H1 (cell line): ENCODE measurements around the gene KLHL2. TPM values are rescaled to one million over a fixed set of nuclear protein-coding genes. Genes with fewer than 3 reads are reported as not detected.

Experiments
- ASH2L ChIP-seq: fragments of 200-600, 300-600 bp; sonication (generic); IDR thresholded peaks from one replicate; pipeline ENCODE4 v1.7.1; 2017; ENCODE audit warnings: low read length
- ATF2 ChIP-seq: IDR thresholded peaks from 2 replicates; pipeline ENCODE4 v1.6.1; 2012; ENCODE audit warnings: low read length, inconsistent platforms
- CHD7 ChIP-seq: fragments of 300-600 bp; sonication (generic); IDR thresholded peaks from 2 replicates; pipeline ENCODE4 v1.7.1; 2012; ENCODE audit warnings: low read length, moderate library complexity, mild to moderate bottlenecking, inconsistent platforms; ENCODE audit not compliant: insufficient replicate concordance
- CTBP2 ChIP-seq: IDR thresholded peaks from 2 replicates; pipeline ENCODE4 v1.7.0; 2011; ENCODE audit warnings: borderline replicate concordance, mild to moderate bottlenecking, moderate library complexity, mixed read lengths, low read length; ENCODE audit not compliant: insufficient read depth, insufficient read length
- KDM1A ChIP-seq: fragments of 200-600, 300-600 bp; sonication (generic); IDR thresholded peaks from 2 replicates; pipeline ENCODE4 v1.7.1; 2016; ENCODE audit warnings: mild to moderate bottlenecking, low read length, borderline replicate concordance
- SUZ12 ChIP-seq: fragments of 200-600 bp; sonication (generic); IDR thresholded peaks from 2 replicates; pipeline ENCODE4 v1.6.1; 2012; ENCODE audit warnings: mild to moderate bottlenecking, inconsistent platforms, low read length, moderate library complexity, mixed read lengths
- TAF1 ChIP-seq: IDR thresholded peaks from 2 replicates; pipeline ENCODE4 v1.6.1; 2011; ENCODE audit warnings: mild to moderate bottlenecking, low read depth, low read length
- TEAD4 ChIP-seq: IDR thresholded peaks from 2 replicates; pipeline ENCODE4 v1.6.1; 2012; ENCODE audit warnings: low read depth, low read length, inconsistent platforms, mixed read lengths
- polyA plus RNA-seq, 7 experiments: library from polyadenylated mRNA; depleted of rRNA in 3 of 7; stranded (reverse) in 5 of 7; unstranded in 2 of 7; fragments of >200 nt in 5 of 7; fragments of 200-250 nt in 2 of 7; gene quantifications; 1 replicate in 5 of 7; 2 replicates in 1 of 7; 4 replicates in 1 of 7; pipeline versions ENCODE4 v1.2.1 to v1.2.3, GENCODE V29; 2011 to 2013; ENCODE audit warnings: missing spikeins in 2 of 7, mixed read lengths in 2 of 7
- total RNA-seq: library from RNA; stranded (reverse); fragmentation: NEBNext Ultra II Directional; extraction: Animal tissue kit (Norgen Biotek cat#: 25700); gene quantifications from 2 replicates; pipeline ENCODE4 v1.2.1, GENCODE V29; 2021

The KLHL2 gene
- total and polyA plus RNA-seq, 2 of the 8 experiments (the other 6 are each of a cell fraction or from before 2014, with no cell fraction given) = 5.2 to 12.0 TPM

- no peak for TF ChIP-seq CHD7
- TF ChIP-seq ASH2L = peak; percentile 24
- TF ChIP-seq TEAD4 = no peak
- no peak for TF ChIP-seq CTBP2
- TF ChIP-seq SUZ12 = no peak
- TF ChIP-seq KDM1A = no peak
- peak; percentile 64 for TF ChIP-seq TAF1
- no peak for TF ChIP-seq ATF2
Measured at GRCh38 chr4:165207431-165208220, at the start of gene KLHL2 (continued).
